Endothelial cell of umbilical vein (primary cell): Measurements from ENCODE around the gene THSD4.

Source experiments
- POLR2A ChIP-seq: IDR thresholded peaks from 2 replicates; pipeline ENCODE4 v1.6.1; 2012; ENCODE audit warnings: low read depth, mild to moderate bottlenecking, control low read depth, low read length
- TF ChIP-seq, protein P1 (sequence below), 2 donors: IDR thresholded peaks; 1 replicate in 1 of 2; 2 replicates in 1 of 2; pipeline ENCODE4 v1.5.1; 2011; ENCODE audit warnings: low read length in 2 of 2, mild to moderate bottlenecking in 2 of 2, moderate library complexity in 2 of 2, control low read depth in 1 of 2, inconsistent platforms in 1 of 2, low read depth in 1 of 2; ENCODE audit not compliant: insufficient read depth in 1 of 2; ENCODE audit errors: extremely low read depth in 1 of 2

DNA sequence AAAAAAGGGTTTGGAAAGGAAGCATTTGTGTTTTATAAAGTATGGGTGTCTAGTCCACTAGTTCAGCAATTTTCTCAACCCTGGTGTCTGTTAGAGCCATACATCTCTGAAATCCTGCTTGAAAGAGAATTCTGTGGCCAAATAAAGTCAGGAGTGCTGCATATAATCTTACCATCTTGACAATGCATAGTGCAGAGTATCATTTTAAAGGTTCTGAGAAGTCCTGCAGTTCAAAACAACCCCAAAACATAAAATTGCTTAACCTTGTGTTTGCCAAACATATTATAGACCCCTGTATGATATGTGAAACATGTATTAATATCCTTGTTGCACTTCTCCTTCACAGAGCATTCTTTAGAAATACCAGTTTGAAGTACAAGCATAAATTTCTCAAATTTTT is 191.3 kb downstream of the THSD4 start:
- no peak for TF ChIP-seq POLR2A
- TF ChIP-seq, protein P1, sequence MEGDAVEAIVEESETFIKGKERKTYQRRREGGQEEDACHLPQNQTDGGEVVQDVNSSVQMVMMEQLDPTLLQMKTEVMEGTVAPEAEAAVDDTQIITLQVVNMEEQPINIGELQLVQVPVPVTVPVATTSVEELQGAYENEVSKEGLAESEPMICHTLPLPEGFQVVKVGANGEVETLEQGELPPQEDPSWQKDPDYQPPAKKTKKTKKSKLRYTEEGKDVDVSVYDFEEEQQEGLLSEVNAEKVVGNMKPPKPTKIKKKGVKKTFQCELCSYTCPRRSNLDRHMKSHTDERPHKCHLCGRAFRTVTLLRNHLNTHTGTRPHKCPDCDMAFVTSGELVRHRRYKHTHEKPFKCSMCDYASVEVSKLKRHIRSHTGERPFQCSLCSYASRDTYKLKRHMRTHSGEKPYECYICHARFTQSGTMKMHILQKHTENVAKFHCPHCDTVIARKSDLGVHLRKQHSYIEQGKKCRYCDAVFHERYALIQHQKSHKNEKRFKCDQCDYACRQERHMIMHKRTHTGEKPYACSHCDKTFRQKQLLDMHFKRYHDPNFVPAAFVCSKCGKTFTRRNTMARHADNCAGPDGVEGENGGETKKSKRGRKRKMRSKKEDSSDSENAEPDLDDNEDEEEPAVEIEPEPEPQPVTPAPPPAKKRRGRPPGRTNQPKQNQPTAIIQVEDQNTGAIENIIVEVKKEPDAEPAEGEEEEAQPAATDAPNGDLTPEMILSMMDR (IDR thresholded peaks at IDR 0.05; ENCODE audit: extremely low read depth in 1 of 2, insufficient read depth in 1 of 2, low read depth in 1 of 2, low read length in 2 of 2): no peak
